ENCODE measurements around the gene CCNF.

GRCh38 chr16:2460916-2461315, 31.7 kb downstream of the CCNF start:
- TF ChIP-seq ZNF274 (IDR thresholded peaks at IDR 0.05; ENCODE audit: low read depth, low read length) (no peak), YY1 (IDR thresholded peaks at IDR 0.05; ENCODE audit: insufficient read depth, insufficient read length) (no peak)

Measured in NT2/D1 (cell line).